H1 (cell line): Measurements from ENCODE around the gene GRID1. TPM values are rescaled to one million over a fixed set of nuclear protein-coding genes. Genes with fewer than 3 reads are reported as not detected.

Experiments used
- CTCF ChIA-PET: fragments of 300-600 bp; sonication (Branson Sonifier 250); formaldehyde crosslinking; loops from one replicate; lab custom pipeline; 2021; ENCODE audit not compliant: partially characterized antibody; lab: Charles Lee
- POLR2A ChIA-PET: fragments of 300-600 bp; sonication (Branson Sonifier 250); formaldehyde crosslinking; loops from one replicate; lab custom pipeline; 2021; ENCODE audit warnings: inconsistent platforms; ENCODE audit not compliant: partially characterized antibody; lab: Charles Lee
- DNase-seq, 2 experiments: peaks; one replicate each; pipeline versions ENCODE4 v3.0.0 to v3.0.0-alpha.2; 2010 to 2022; ENCODE audit warnings: low spot score in 2 of 2, low read depth in 1 of 2, mixed read lengths in 1 of 2
- FAIRE-seq: peaks from 2 replicates; lab custom pipeline; 2011; peaks lifted over from hg19 to GRCh38; lab: Jason Lieb, UNC
- H2AFZ ChIP-seq: 2 replicates; pipeline ENCODE4 v1.8.1; 2012; ENCODE audit warnings: low read length, inconsistent platforms
- H2AK5ac ChIP-seq: 2 replicates; pipeline ENCODE4 v1.6.1; 2013; ENCODE audit warnings: low read depth, low read length
- H2BK120ac ChIP-seq: replicated peaks from 2 replicates; pipeline ENCODE3; 2013; ENCODE audit warnings: low read depth, low read length, inconsistent platforms
- H2BK12ac ChIP-seq: 2 replicates; pipeline ENCODE4 v1.6.1; 2013; ENCODE audit warnings: low read depth, low read length
- H2BK15ac ChIP-seq: 2 replicates; pipeline ENCODE4 v1.6.1; 2013; ENCODE audit warnings: low read length
- H2BK20ac ChIP-seq: 2 replicates; pipeline ENCODE4 v1.6.1; 2013; ENCODE audit warnings: low read length
- H2BK5ac ChIP-seq: 2 replicates; pipeline ENCODE4 v1.6.1; 2013; ENCODE audit warnings: low read depth, low read length
- H3K14ac ChIP-seq: 2 replicates; pipeline ENCODE4 v1.6.1; 2013; ENCODE audit warnings: inconsistent platforms; ENCODE audit not compliant: insufficient read length
- H3K18ac ChIP-seq: 2 replicates; pipeline ENCODE4 v1.6.1; 2013; ENCODE audit warnings: low read length; ENCODE audit errors: extremely low read depth
- H3K23ac ChIP-seq: 2 replicates; pipeline ENCODE4 v1.6.1; 2013; ENCODE audit warnings: inconsistent platforms; ENCODE audit not compliant: insufficient read length
- H3K23me2 ChIP-seq: 2 replicates; pipeline ENCODE4 v1.6.1; 2013; ENCODE audit warnings: low read depth, low read length
- H3K27ac ChIP-seq: 2 replicates; pipeline ENCODE4 v1.6.1; 2011; ENCODE audit warnings: low read depth, low read length, inconsistent platforms
- H3K27me3 ChIP-seq, 4 experiments: replicated peaks in 1 of 4; 1 replicate in 1 of 4; 2 replicates in 3 of 4; pipeline versions ENCODE4 v1.6.1 to v1.8.1; 2011 to 2013; ENCODE audit warnings: low read length in 3 of 4, mild to moderate bottlenecking in 3 of 4, inconsistent platforms in 2 of 4, mixed read lengths in 2 of 4, moderate library complexity in 1 of 4; ENCODE audit not compliant: control insufficient read depth in 3 of 4, insufficient read depth in 3 of 4; ENCODE audit errors: extremely low read depth in 1 of 4
- H3K36me3 ChIP-seq, 4 experiments: 2 replicates each; pipeline versions ENCODE4 v1.6.1 to v1.8.1; 2011 to 2013; ENCODE audit warnings: mild to moderate bottlenecking in 4 of 4, low read length in 3 of 4, moderate library complexity in 2 of 4, control low read depth in 1 of 4, inconsistent platforms in 1 of 4; ENCODE audit not compliant: insufficient read depth in 4 of 4, control insufficient read depth in 2 of 4
- H3K4ac ChIP-seq: replicated peaks from 2 replicates; pipeline ENCODE3; 2013; ENCODE audit warnings: low read length, low read depth, mixed read lengths, inconsistent platforms; ENCODE audit not compliant: insufficient read length
- H3K4me1 ChIP-seq, 4 experiments: replicated peaks in 1 of 4; 1 replicate in 1 of 4; 2 replicates in 3 of 4; pipeline versions ENCODE4 v1.6.1 to v1.8.1; 2011 to 2013; ENCODE audit warnings: low read length in 3 of 4, inconsistent platforms in 2 of 4, mixed read lengths in 1 of 4; ENCODE audit not compliant: insufficient read depth in 4 of 4, control insufficient read depth in 3 of 4
- H3K4me2 ChIP-seq, 2 experiments: 2 replicates each; pipeline versions ENCODE4 v1.6.1 to v1.8.1; 2011 to 2013; ENCODE audit warnings: low read depth in 2 of 2, low read length in 2 of 2, control low read depth in 1 of 2, inconsistent platforms in 1 of 2, mild to moderate bottlenecking in 1 of 2; ENCODE audit not compliant: insufficient read depth in 1 of 2
- H3K4me3 ChIP-seq, 4 experiments: fragments of 200-600, 300-600 bp in 1 of 4; sonication (generic), shearing (Covaris generic), sonication (Bioruptor Twin) in 1 of 4; 2 replicates each; pipeline versions ENCODE4 v1.5.1 to v1.8.1; 2011 to 2016; ENCODE audit warnings: low read length in 4 of 4, low read depth in 3 of 4, control low read depth in 2 of 4, inconsistent platforms in 2 of 4, mild to moderate bottlenecking in 2 of 4, mixed read lengths in 1 of 4, moderate library complexity in 1 of 4; ENCODE audit not compliant: insufficient read depth in 2 of 4; ENCODE audit errors: extremely low read depth in 1 of 4
- H3K56ac ChIP-seq: replicated peaks from 2 replicates; pipeline ENCODE3; 2013; ENCODE audit warnings: low read depth, mild to moderate bottlenecking, mixed read lengths, low read length, inconsistent platforms; ENCODE audit not compliant: insufficient read length
- H3K79me1 ChIP-seq: 2 replicates; pipeline ENCODE4 v1.6.1; 2013; ENCODE audit warnings: low read depth, low read length, control low read depth
- H3K79me2 ChIP-seq, 2 experiments: 2 replicates each; pipeline versions ENCODE4 v1.6.1 to v1.8.1; 2012 to 2013; ENCODE audit warnings: low read length in 2 of 2, mild to moderate bottlenecking in 2 of 2, inconsistent platforms in 1 of 2; ENCODE audit not compliant: insufficient read depth in 2 of 2, control insufficient read depth in 1 of 2
- H3K9ac ChIP-seq, 4 experiments: replicated peaks in 1 of 4; 1 replicate in 1 of 4; 2 replicates in 3 of 4; pipeline versions ENCODE4 v1.6.1 to v1.8.1; 2011 to 2013; ENCODE audit warnings: low read depth in 3 of 4, low read length in 3 of 4, control low read depth in 2 of 4, mild to moderate bottlenecking in 2 of 4, moderate library complexity in 2 of 4, inconsistent platforms in 1 of 4; ENCODE audit errors: extremely low read depth in 1 of 4
- H3K9me3 ChIP-seq, 2 experiments: 2 replicates each; pipeline versions ENCODE4 v1.6.1 to v1.8.1; 2012 to 2013; ENCODE audit warnings: mild to moderate bottlenecking in 2 of 2, moderate library complexity in 2 of 2, control low read depth in 1 of 2, inconsistent platforms in 1 of 2, low read depth in 1 of 2, low read length in 1 of 2, mixed read lengths in 1 of 2; ENCODE audit not compliant: insufficient read depth in 2 of 2
- H4K20me1 ChIP-seq, 2 experiments: replicated peaks in 1 of 2; 2 replicates each; pipeline versions ENCODE3 to v1.8.1; 2011 to 2013; ENCODE audit warnings: inconsistent platforms in 2 of 2, low read length in 2 of 2, mild to moderate bottlenecking in 1 of 2; ENCODE audit not compliant: insufficient read depth in 2 of 2, control insufficient read depth in 1 of 2
- H4K5ac ChIP-seq: 2 replicates; pipeline ENCODE4 v1.6.1; 2013; ENCODE audit warnings: low read length, low read depth, mixed read lengths, inconsistent platforms; ENCODE audit not compliant: insufficient read length
- H4K8ac ChIP-seq: 2 replicates; pipeline ENCODE4 v1.8.0; 2013; ENCODE audit warnings: mild to moderate bottlenecking, moderate library complexity, low read length, inconsistent platforms; ENCODE audit not compliant: insufficient read depth; ENCODE audit errors: extremely low read depth
- H4K91ac ChIP-seq: replicated peaks from 2 replicates; pipeline ENCODE3; 2013; ENCODE audit warnings: low read length, mixed read lengths, inconsistent platforms; ENCODE audit not compliant: insufficient read length
- BRCA1 ChIP-seq: IDR thresholded peaks from 2 replicates; pipeline ENCODE4 v1.6.1; 2012; ENCODE audit warnings: low read depth, low read length, improper control_type of control experiment
- EGR1 ChIP-seq: IDR thresholded peaks from 2 replicates; pipeline ENCODE4 v1.6.1; 2011; ENCODE audit warnings: low read depth, low read length, borderline replicate concordance
- GABPA ChIP-seq: IDR thresholded peaks from 2 replicates; pipeline ENCODE4 v1.6.1; 2011; ENCODE audit warnings: mild to moderate bottlenecking, low read length, moderate library complexity, borderline replicate concordance; ENCODE audit not compliant: insufficient read depth
- GTF2F1 ChIP-seq: IDR thresholded peaks from 2 replicates; pipeline ENCODE4 v1.6.1; 2012; ENCODE audit warnings: low read depth, low read length, improper control_type of control experiment, borderline replicate concordance
- HDAC6 ChIP-seq: IDR thresholded peaks from one replicate; pipeline ENCODE4 v1.7.1; 2012; ENCODE audit warnings: low read depth, mild to moderate bottlenecking, inconsistent platforms, low read length, moderate library complexity
- JUND ChIP-seq: IDR thresholded peaks from 2 replicates; pipeline ENCODE4 v1.6.1; 2011; ENCODE audit warnings: mild to moderate bottlenecking, improper control_type of control experiment, low read length
- KDM1A ChIP-seq: fragments of 200-600, 300-600 bp; sonication (generic); IDR thresholded peaks from 2 replicates; pipeline ENCODE4 v1.7.1; 2016; ENCODE audit warnings: mild to moderate bottlenecking, low read length, borderline replicate concordance
- PHF8 ChIP-seq: fragments of 200-600 bp; sonication (generic); conservative IDR thresholded peaks from 2 replicates; pipeline ENCODE4 v1.7.1; 2012; ENCODE audit warnings: low read depth, mild to moderate bottlenecking, inconsistent platforms, low read length, moderate library complexity
- RAD21 ChIP-seq, 2 experiments: IDR thresholded peaks in 1 of 2; conservative IDR thresholded peaks in 1 of 2; 2 replicates each; pipeline ENCODE4 v1.6.1; 2011; ENCODE audit warnings: low read depth in 2 of 2, low read length in 2 of 2, improper control_type of control experiment in 1 of 2, inconsistent platforms in 1 of 2, mild to moderate bottlenecking in 1 of 2, moderate library complexity in 1 of 2
- TAF1 ChIP-seq: IDR thresholded peaks from 2 replicates; pipeline ENCODE4 v1.6.1; 2011; ENCODE audit warnings: mild to moderate bottlenecking, low read depth, low read length
- WGBS, 2 experiments: shearing (Covaris generic) in 1 of 2; methylation state at CpG; one replicate each; pipeline versions ENCODE4 v1.1.6 to v1.1.7; 2013 to 2015; ENCODE audit warnings: low lambda C conversion rate in 2 of 2, mixed read lengths in 2 of 2, inconsistent platforms in 1 of 2, low coverage in 1 of 2, missing lambda C conversion rate in 1 of 2; ENCODE audit not compliant: insufficient replicate concordance in 2 of 2, insufficient coverage in 1 of 2, insufficient read length in 1 of 2; ENCODE audit errors: extremely low coverage in 1 of 2, missing lambda C conversion rate in 1 of 2; 5-methylcytosine and 5-hydroxymethylcytosine counted together
- polyA plus RNA-seq, 7 experiments: library from polyadenylated mRNA; depleted of rRNA in 3 of 7; stranded (reverse) in 5 of 7; unstranded in 2 of 7; fragments of >200 nt in 5 of 7; fragments of 200-250 nt in 2 of 7; gene quantifications; 1 replicate in 5 of 7; 2 replicates in 1 of 7; 4 replicates in 1 of 7; pipeline versions ENCODE4 v1.2.1 to v1.2.3, GENCODE V29; 2011 to 2013; ENCODE audit warnings: missing spikeins in 2 of 7, mixed read lengths in 2 of 7
- total RNA-seq: library from RNA; stranded (reverse); fragmentation: NEBNext Ultra II Directional; extraction: Animal tissue kit (Norgen Biotek cat#: 25700); gene quantifications from 2 replicates; pipeline ENCODE4 v1.2.1, GENCODE V29; 2021

Gene GRID1
- total and polyA plus RNA-seq, 2 of the 8 experiments (the other 6 are each of a cell fraction or from before 2014, with no cell fraction given) = 0.22 to 0.30 TPM

- Histone ChIP-seq H4K20me1 (peaks cover 14 to 15% of the 10 kb centered on the region in 2 experiments), H2AFZ (no peak overlapping the region), H3K9me3 (peaks cover 0 to 2% of the 10 kb centered on the region in 2 experiments; a peak in 1 of 4 replicates), H2BK15ac (no peak overlapping the region), H3K36me3 (no peaks in the 10 kb centered on the region), H3K9ac (no peak overlapping the region), H3K4ac (no peak overlapping the region), H3K4me1 (peaks cover 0 to 23% (median 16%) of the 10 kb centered on the region in 4 experiments; a peak in 6 of 7 replicates), H2BK12ac (no peak overlapping the region), H3K4me3 (no peak overlapping the region), H3K56ac (no peak overlapping the region), H2AK5ac (no peak overlapping the region), H3K14ac (no peak overlapping the region), H4K8ac (no peak overlapping the region), H2BK20ac (no peak overlapping the region), H2BK120ac (no peak overlapping the region), H4K5ac (no peak overlapping the region)
- FAIRE-seq = no peak
- no peak for TF ChIP-seq GABPA
- no peak for TF ChIP-seq EGR1
- no peak for TF ChIP-seq HDAC6
- TF ChIP-seq PHF8 = no peak
- TF ChIP-seq RAD21 (IDR thresholded peaks at IDR 0.05 in 1 of 2, conservative IDR thresholded peaks at IDR 0.05 in 1 of 2; ENCODE audit: low read depth in 2 of 2, low read length in 2 of 2) = no peak
- TF ChIP-seq JUND = no peak
- no peak for TF ChIP-seq KDM1A
- TF ChIP-seq BRCA1 = no peak
- TF ChIP-seq TAF1 = no peak
- no peak for TF ChIP-seq GTF2F1
- TF ChIP-seq, all 59 proteins: peak for 0
- H3K27ac ChIP-seq = no peak overlapping the region
- no peaks in the 10 kb centered on the region for H3K79me2 ChIP-seq
- peaks cover 13% of the 10 kb centered on the region; the same call in 1 of the 2 replicates for H3K23me2 ChIP-seq
- DNase-seq = no peak
- H2BK5ac ChIP-seq = no peak overlapping the region
- H3K4me2 ChIP-seq = no peak overlapping the region
- H3K79me1 ChIP-seq = no peaks in the 10 kb centered on the region
- H3K18ac ChIP-seq = no peak overlapping the region
- 81% methylated on average over 2 of the region's 2 CpGs; no CpG with 5 or more reads in 1 of the 2 experiments for WGBS, 2 experiments
- CTCF ChIA-PET = interaction anchor here (0.8 to 25.6 kb wide), 3 partner anchors 16 to 216 kb away, joined by 3 to 498 read pairs (median 3); no protein-coding TSS in a partner anchor
- H3K23ac ChIP-seq = no peak overlapping the region
- POLR2A ChIA-PET = no interaction called here
- peaks cover 60 to 83% (median 64%) of the 10 kb centered on the region in 4 experiments for H3K27me3 ChIP-seq
- no peak overlapping the region for H4K91ac ChIP-seq
Measured at GRCh38 chr10:86368987-86369386, 2.4 kb upstream of the GRID1 start.
